UCSD-AML1 (cell line): ENCODE measurements around the gene VPREB1.
"Not testable (repeated sequence)": the region's sequence is repeated elsewhere in the genome, so short reads cannot be mapped to it uniquely, and the experiment has no call there.

Experiments
- DNase-seq: peaks from one replicate; lab custom pipeline; 2025; ENCODE audit not compliant: unreplicated experiment; lab: John Stamatoyannopoulos, UW

VPREB1 gene

GRCh38 chr22:22244316-22245250 is at the start of gene VPREB1:
VPREB1 (plus strand) TSS chr22:22244786; CDS start chr22:22244814, 28 bp downstream.
- DNase-seq = peak; percentile 21

GRCh38 chr22:22194931-22195264 is 49.7 kb upstream of the VPREB1 start:
- DNase-seq = no peak

DNA sequence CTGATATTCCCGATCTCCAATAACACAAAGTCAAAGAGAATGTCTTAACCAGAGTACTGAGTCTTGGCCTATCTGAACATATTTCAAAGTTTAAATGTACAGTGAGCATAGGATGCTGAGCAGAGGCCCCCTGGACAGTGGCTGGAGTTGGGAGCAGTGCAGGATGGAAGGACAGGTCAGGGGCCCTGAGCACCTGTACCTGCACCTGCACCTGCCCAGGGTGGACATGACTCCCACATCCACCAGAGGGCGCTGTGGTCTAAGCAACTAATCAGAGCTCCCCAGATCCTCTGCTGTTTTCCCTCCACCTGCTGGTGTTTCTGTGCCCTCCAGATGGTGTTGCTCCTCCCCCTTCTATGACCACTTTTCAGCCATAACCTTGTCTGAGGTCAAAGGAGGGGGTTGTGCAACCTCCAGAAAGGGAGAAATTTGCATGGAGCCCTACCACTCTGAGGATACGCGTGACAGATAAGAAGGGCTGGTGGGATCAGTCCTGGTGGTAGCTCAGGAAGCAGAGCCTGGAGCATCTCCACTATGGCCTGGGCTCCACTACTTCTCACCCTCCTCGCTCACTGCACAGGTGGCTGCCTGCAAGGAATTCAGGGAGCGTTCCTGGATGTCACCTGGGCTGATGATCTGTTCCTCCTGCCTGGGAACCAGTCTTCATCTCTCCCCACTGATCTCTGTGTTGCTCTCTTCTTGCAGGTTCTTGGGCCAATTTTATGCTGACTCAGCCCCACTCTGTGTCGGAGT is 49.1 kb upstream of the VPREB1 start:
- DNase-seq = peak; percentile 44

DNA sequence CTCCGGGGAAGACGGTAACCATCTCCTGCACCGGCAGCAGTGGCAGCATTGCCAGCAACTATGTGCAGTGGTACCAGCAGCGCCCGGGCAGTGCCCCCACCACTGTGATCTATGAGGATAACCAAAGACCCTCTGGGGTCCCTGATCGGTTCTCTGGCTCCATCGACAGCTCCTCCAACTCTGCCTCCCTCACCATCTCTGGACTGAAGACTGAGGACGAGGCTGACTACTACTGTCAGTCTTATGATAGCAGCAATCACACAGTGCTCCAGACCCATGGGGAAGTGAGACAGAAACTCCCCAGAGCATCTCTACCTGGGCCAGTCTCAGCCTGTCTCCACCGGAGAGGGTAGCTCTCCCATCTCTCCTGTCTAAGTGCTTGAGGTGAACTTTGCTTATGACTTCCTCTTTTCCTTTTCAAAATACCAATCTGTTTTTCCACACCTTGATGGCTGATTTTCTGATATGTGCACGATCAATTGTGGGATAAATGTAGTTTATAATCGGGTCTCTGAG is 48.5 kb upstream of the VPREB1 start:
- no peak for DNase-seq

DNA sequence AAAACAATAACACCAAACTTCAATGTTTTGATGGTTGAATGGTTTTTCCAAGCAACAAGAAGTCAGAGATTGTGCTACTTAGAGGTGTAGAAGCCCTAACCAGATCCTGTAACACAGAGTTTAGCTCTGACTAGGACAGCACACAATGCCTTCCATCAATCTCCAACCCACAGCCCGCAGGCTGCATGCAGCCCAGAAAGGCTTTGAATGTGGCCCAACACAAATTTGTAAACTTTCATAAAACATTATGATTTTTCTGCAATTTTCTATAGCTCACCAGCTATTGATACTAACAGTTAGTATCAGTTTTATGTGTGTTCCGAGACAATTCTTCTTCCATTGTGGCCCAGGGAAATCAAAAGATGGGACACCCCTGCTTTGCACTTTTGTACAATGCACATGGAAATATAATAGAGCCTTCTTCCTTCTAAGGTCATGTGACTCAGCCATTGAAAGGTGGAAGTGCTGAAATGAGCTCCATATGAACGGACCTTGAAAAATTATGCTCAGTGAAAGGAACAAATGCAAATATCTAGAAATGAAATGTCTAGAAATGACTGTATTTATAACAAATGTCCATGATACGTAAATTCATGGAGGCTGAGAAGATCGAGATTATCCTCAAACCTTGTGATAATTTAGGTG is 47.6 kb upstream of the VPREB1 start:
- no peak for DNase-seq

- no peak for DNase-seq
These were observed 46.6 kb upstream of the VPREB1 start for GRCh38 chr22:22197993-22198402.

DNA sequence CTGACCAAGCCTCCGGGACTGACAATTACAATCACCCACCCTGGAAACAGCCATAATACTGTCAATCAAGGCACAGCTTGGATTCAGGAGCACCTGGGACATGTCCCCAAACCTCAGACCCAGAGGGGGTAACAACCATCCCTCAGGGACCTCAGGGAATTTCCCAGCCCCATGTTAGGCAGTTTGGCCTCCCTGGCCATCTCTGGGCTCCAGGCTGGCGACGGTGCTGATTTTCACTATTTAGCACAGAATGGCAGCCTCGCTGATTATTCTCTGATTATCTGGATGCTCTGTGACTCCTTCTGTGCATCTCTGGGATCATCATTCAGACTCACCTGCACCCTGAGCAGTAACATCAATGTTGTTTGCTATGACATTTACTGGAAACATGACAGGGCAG is 45.8 kb upstream of the VPREB1 start:
- no peak for DNase-seq

DNA sequence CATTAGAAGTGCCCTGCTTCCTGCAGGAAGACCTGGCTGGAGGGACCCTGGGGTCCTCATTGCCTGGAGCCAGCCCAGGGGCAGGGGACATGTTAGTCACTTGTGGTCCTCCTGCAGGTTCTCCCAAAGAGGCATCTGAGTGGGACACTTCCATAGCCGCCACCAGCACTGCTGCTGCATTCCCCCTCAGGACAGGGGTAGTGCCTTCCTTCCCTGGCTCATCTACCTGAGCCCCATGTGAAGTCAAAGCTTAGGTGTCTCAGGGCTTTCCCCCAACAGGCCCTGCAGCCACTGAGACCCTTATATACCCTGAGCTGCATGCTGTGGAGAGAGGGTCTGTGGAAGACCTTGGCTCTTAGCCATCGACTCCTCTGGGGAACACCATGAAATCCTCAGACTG is 45.0 kb upstream of the VPREB1 start:
- no peak for DNase-seq

DNA sequence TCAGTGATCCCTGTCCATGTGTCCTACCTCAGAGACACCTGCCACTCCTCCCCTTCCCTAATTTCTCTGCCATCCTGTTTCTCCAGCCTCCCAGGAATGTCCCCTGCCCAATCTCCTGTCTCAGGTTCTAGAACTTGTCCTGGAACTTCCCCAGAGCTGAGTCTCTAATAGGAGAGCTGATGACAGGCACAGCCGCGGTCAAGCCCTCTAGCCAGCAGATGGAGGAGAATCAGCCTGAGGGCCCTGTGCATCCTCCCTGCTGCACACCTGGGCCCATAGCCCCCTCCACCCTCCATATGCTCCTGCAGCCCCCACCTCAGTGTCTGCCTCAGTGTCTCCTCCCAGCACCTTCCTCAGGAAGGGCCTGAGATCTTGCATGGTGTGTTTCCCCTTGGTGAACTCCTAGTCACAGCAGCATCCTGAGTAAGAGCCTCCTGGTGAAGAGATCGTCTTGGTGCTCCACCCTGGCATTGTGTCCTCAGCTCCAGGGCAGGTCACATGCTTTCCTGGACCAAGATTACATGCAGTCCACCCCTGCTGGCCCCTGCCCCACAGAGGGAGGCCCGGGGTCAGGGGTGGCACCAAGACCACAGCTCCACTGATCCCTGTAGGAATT is 43.9 kb upstream of the VPREB1 start:
- DNase-seq = no peak

GRCh38 chr22:22201185-22201929 is 43.2 kb upstream of the VPREB1 start:
- no peak for DNase-seq

GRCh38 chr22:22201930-22202343 is 42.6 kb upstream of the VPREB1 start:
- no peak for DNase-seq

DNA sequence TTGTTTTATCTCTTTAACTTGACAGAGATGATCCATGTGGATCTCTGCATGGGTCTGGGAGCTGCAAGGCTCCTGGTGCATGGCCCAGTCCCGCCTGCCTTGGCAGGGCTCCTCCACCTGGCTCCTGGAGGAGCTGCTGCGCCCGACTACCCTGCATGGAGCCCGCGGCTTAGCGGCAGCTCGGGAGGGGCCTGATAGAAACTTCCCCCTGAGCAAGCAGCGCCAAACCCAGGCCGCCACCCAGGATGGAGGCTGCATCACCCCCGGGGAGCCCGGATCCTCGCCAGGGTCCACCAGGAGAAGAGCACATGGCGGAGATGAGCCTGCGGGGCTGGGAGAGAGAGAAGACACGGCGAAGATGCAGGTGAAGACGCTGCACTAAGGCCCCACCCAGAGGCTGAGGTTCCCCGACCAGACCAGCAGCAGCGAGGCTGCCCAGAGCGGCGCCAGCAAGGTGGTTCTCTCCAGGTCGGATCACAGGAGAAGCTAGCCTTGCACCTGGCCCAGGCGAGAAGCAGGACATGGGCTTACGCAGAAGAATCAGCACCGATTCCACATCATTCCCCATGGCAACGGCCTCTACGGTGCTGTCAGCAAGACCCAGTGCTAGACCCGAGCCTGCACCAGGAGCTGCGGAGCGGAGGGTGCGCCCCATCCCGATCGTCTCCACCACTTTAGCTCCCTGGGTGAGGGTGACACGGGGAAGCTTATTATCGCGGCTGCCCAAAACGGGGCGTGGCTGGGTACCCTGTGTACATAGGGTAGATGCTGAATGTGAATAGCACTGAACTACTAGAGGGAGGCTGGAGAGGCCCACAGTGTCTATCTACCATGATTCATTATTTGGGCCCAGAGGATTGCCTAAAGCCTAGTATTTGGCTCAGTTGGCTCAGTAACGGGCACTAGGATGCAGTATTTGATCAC is 41.3 kb upstream of the VPREB1 start:
- DNase-seq = no peak

DNA sequence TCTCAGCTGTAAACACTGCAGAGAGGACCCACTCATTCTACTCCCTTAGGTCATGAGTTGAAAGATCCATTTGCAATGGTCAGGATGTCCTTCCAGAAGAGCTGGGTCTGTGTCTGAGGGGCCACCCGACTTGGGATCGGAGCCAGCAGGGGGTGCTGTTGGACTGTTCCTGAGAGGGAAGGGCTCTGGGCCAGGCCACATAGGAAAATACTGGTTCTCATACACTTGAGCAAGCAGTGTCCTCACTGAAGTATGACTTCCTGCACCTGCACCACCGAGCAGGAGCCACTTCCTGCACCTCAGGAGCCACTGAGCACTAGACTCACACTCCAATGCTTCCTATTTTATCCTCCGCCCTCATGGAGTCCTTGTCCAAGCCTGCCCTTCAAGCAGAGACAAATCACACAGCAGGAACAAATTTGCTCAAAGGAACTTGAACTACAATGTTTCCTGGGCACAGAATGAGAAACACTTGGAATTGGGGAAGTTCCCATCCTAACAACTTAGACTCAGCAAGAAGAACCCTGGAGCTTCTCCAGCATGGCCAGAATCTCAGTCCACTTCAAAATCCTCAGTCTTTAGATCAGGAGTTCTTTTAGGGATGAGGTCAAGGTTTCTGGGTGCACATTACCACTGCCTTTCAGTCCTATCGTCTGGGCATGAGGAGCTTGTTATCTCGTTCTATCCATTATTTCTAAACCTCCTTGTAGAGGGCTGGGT is 36.6 kb upstream of the VPREB1 start:
- peak; percentile 81 for DNase-seq

GRCh38 chr22:22208652-22209051 is 35.9 kb upstream of the VPREB1 start:
- DNase-seq = no peak

GRCh38 chr22:22209080-22209640 is 35.4 kb upstream of the VPREB1 start:
- DNase-seq = not testable (repeated sequence)

DNA sequence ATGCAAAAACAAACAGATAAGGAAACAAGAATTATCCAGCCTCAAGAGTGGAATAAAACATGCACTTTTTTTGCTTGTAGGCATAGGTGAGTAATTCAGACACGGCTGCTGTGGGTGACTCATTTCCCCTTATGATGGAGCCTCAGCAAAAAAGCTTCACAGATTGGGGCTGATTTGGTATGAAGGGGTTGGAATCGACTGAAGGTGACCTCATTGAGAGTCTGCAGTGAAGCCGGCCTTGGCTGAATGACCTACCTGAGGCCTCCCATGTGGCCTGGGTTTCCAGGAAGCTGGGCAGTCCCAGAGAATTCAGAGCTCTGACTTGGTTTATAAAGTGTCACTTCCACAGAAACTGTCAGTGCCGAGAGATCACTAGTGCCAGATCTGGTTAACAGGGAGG is 34.2 kb upstream of the VPREB1 start:
- DNase-seq = no peak

DNA sequence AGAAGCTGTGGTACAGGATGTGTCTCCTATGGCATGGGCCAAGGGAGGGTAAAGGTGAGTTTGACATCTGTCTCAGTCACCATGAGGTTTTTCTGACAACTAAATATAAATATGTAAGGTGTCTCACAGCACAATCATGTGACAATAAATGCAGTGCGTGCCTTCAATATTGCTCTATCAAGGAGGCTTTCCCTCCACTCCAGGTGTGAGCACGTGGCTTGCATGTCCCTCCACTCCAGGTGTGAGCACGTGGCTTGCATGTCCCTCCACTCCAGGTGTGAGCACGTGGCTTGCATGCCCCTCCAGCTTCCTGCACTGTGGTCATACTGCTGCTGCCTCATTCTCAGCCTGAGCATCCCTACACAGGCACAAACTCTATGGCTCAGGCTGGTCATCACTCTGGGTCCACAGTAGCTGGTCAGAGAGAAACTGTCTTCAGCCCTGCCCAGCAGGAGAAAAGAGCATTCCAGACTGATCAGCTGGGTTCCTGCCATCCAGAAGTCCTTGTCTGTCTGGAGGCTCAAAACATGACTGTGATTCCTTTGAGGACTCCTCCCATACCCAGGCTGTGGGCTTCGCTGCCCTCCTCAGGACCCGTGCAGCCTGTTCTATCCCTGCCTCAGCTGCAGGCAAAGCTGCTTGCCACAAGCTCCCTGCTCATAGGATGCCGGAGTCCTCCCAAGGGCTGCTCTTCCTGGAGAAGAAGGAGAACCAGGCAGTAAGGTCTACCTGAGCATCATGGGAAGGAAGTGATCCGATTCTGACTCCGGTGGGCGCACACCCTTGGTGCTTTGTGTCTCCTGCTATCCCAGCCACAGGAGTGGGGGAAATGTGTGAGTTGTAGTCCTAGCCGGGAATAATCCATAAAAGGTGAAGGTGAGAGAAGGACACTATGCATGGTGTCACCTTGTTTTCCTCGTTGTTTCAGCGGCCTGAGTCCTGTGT is 33.4 kb upstream of the VPREB1 start:
- DNase-seq = no peak
